Activated CD8-positive, alpha-beta memory T cell treated with anti-CD3 and anti-CD28 coated beads for 4 hours (primary cell): Measurements from ENCODE around the gene ARHGAP6.

Source experiments
- DNase-seq, 2 donors: peaks; one replicate each; pipeline ENCODE4 v3.0.0-alpha.2; 2020; ENCODE audit warnings: low read depth in 2 of 2

ARHGAP6 gene

DNA sequence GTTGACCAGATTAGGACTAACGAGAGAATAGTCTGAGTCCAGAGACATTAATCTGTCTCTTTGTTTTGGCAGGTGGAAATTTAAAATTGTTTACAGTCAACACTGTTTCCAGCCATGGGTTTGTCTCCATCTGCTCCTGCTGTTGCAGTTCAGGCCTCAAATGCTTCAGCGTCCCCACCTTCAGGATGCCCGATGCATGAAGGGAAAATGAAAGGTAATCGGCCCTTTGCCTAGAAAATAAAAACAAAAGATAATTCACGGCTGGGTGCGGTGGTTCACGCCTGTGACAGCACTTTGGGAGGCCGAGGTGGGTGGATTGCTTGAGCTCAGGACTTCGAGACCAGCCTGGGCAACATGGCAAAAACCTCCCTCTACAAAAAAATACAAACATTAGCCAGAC lies 553.8 kb downstream of the ARHGAP6 start:
- DNase-seq: no peak

DNA sequence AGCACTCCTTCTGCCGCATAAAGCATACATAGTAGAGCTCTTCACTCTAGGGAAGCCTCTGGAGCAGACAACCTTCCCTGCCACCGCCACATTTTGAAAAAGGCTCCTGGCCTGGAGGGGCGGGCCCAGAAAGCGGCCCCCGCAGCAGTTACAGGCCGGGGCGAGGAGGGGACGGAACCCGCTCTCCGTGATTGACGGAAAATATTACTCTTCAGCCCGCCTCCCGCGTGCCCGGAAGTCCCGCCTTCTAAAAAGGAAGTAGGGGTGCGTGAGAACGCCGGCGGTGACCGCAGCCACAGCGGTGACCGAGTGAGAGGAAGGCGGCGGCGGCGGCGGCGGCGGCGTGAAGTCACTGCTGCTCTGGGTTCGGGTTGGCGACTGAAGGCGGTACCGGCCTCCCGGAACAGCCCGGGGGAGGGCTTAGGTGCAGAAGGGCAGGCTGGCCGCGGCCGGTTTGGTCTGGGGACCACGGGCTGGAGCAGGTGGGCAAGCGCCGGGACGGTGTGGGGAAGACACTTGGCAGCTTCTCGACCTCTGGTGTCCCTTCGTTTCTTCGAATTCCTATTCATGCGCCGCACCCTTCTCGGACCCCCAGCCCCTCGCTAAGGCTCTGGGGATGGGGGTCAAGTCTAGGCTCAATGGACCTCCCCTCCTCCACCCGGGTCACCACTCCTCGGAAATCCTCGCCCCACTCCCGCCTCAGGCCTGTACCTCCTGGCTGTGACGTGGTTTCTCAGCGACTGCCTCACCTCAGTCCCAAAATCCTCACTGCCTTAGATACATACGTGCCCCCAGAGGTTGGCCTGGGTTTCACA lies 554.5 kb downstream of the ARHGAP6 start, which contains the start of gene HCCS:
Gene HCCS (plus strand): TSS at position 296 of the 815 bp plus-strand sequence. CDS start 729 bp downstream, outside the sequence.
- DNase-seq: peak; percentile 62 to 75

DNA sequence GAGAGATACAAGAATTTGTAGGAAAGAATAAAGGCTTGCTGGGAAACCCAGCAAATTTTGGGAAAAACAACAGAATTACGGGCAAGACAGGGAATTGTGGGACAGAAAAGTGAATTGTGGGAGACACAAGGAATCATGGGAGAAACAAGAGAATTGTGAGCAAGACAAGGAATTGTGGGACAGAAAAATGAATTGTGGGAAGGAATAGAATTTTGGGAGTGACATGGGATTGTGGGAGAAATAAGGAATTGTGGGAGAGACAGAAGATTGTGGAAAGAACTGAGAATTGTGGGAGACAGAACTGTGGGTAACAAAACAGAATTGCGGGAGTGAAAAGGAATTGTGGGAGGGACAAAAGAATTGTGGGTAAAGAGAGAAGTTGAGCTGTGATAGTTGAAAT lies 555.8 kb downstream of the ARHGAP6 start:
- no peak for DNase-seq

DNA sequence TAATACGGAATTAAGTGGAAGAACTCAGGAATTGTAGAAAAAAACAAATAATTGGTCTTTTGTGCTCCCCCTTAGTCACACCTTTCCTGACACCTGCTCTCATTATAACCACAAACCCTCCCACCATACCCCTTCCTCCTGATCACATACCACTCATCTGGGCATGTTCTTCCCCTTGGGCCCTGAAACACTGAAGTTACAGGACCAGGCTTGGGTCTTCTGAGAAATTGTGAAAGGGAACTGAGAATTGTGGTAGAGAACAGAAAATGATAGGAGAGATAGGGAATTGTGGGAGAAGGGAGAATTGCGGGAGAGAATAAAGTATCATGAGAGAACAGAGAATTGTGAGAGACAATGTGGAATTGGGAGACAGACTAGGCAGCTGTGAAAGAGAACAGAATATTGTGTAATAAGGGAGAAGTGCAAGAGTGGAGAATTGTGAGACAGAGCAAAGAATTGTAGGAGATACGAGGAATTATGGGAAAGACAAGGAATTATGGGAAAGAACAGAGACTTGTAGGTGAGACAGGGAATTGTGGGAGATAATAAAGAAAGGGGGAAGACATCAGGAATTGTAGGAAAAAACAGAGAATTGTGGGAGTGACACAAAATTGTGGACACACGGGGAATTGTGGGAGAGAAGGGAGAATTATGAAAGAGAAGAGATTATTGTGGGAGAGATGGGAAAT lies 557.3 kb downstream of the ARHGAP6 start:
- no peak for DNase-seq

DNA sequence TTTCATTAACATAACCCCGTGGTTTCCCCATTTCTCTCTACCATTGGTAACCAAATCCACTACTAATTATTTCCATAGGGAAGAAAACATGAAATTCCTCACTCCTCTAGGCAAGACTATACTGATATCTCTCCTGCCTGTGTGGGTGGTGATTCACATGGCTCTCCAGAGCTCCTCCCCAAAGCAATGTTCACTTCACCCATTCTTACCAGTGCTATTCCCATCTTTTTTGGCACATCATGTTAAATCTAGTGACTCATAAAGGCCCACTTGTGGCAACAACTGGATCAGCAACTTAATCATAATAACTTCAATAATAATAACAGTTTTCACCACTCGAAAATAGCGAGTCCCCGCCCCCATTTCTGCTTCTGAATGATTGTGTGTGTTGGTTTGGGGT lies 560.6 kb downstream of the ARHGAP6 start:
- no peak for DNase-seq

DNA sequence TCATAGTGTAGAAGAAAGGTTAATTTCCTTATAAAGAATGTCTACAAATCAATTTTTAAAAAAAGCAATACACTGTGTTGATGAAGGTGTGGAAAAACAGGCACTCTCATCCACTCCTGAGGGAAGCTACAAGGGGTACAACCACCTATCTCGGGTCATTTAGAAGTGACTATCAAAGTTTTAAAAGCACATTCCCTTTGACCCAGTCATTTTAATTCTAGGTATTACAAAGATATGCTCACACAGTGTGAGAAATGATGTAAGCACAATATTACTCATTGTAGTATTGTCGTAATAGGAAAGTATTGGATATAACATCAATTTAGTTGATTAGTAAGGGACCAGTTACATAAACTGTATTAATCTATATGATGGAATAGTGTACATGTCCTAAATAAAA lies 562.0 kb downstream of the ARHGAP6 start:
- DNase-seq: no peak

DNA sequence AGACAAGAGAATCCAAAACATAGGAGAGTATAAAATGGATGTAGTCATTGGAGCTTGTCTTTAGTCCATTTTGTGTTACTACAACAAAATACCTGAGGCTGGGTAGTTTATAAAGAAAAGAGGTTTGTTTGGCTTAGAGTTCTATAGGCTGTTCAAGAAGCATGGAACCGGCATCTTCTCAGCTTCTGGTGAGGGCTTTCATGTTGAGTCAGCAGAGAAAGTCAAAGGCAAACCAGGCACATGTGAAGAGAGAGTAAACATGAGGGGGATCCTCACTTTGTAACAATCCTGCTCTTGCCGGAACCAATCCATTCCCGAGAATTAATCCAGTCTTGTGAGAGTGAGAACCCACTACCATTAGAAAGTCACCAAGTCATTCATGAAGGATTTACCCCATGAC lies 562.7 kb downstream of the ARHGAP6 start:
- no peak for DNase-seq

DNA sequence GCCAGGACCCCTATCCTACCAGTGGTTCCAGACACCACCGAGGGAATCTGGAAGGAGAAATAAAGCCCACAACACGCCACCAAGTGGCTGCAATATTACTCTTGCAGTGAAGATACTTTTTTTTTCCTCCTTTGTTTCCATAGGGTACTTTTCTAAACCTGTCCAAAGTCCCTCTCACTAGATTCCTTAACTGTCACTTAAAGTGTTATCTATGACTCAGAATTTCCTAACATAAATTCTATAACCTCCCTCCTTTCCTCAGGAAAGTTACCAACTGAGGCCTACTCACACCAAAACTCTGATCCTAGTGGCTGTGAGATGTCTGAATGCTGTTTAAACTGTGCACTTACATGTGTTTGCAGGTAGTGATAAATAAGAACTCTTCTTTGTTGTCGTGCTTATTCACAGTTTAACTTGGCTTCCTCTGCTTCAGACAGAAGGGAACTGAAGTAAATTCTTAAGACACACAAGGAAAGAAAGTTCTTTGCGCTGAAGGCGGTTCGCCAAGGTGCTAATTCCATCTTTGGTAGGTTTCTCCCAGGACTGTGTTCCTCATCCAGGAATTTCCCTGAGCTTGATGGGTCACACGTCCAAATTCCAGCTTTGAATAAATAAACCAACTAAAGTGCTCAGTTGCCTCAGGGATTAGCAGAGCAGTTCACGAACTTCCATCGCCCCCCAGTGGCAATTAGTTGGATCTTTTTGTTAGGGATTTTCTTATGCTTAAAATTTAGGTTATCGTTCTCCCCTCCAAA lies 565.3 kb downstream of the ARHGAP6 start:
- DNase-seq: no peak

DNA sequence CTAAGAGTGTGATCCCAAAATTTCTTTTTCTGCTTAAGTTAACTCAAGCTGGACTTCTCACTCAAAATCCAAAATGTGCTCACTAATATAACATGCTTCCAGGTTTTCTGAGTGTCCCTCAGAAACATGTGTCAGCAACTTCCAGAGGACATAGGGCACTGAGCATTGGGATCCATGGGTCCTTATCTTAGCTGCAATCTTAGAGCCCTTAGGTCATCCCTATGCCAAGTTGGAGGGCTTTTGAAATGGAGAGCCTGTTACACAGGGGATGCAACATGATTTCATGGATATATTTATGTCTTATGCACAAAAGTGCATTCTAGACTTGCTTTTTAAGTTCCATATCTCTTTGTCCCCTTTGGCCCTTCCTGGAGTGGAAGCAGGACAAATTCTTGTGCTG lies 566.3 kb downstream of the ARHGAP6 start:
- no peak for DNase-seq

DNA sequence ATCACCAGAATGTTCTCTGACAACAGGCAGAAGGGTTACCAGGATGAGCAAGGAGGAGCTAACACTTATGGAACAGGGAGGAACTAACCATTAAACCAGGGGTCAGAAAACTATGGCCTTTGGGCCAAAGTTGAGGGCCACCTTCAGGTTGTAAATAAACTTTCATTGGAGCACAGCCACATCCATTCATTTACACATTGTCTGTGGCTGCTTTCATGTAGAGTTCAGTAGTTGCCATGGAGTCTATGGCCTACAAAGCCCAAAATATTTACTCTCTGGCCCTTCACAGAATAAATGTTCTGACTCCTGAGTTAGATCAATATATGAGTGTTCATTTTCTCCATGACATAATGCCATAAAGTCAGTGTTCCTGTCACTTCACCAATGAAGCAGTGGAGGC lies 567.8 kb downstream of the ARHGAP6 start:
- no peak for DNase-seq

DNA sequence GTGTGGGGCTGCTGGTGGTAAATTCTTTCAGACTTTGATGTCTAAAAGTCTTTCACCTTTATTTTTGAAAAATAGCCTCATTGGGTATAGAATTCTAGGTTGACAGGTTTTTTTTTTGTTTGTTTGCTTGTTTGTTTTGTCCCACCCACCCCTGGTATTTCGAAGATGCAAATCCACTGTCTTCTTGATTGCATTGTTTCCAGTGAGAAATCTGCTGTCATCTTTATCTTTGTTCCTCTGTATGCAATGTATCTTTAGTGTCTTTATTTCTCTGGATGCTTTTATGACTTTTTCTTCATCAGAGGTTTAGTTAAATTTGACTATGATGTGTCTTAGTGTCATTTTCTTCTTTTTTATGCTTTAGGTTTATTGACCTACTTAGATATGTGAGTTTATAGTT lies 575.9 kb downstream of the ARHGAP6 start:
- DNase-seq: no peak
